CD8-positive, alpha-beta memory T cell (primary cell): ENCODE measurements around the gene ZWILCH. TPM values are rescaled to one million over a fixed set of nuclear protein-coding genes. Genes with fewer than 3 reads are reported as not detected.
"Not testable (repeated sequence)": the region's sequence is repeated elsewhere in the genome, so short reads cannot be mapped to it uniquely, and the experiment has no call there.

Experiments used
- CTCF ChIA-PET: fragments of 350-600 bp; sonication (Branson Sonifier 250); formaldehyde crosslinking; loops from one replicate; lab custom pipeline; 2021; ENCODE audit warnings: antibody characterized with exemption; lab: Charles Lee
- POLR2A ChIA-PET: fragments of 350-600 bp; sonication (Branson Sonifier 250); formaldehyde crosslinking; loops from one replicate; lab custom pipeline; 2021; ENCODE audit warnings: antibody characterized with exemption; lab: Charles Lee
- DNase-seq, 5 donors: peaks; one replicate each; pipeline versions ENCODE4 v3.0.0 to v3.0.0-alpha.2; 2020 to 2022; ENCODE audit warnings: mixed read lengths in 1 of 5
- H3K27ac ChIP-seq: one replicate; pipeline ENCODE4 v1.7.0; 2013; ENCODE audit warnings: low read depth, mild to moderate bottlenecking, low read length, moderate library complexity
- H3K27me3 ChIP-seq: 2 replicates; pipeline ENCODE4 v1.7.0; 2013; ENCODE audit warnings: low read length, mild to moderate bottlenecking; ENCODE audit not compliant: insufficient read depth, poor library complexity, severe bottlenecking
- H3K36me3 ChIP-seq: 2 replicates; pipeline ENCODE4 v1.7.0; 2013; ENCODE audit warnings: mild to moderate bottlenecking, low read length, moderate library complexity; ENCODE audit not compliant: insufficient read depth
- H3K4me1 ChIP-seq: 2 replicates; pipeline ENCODE4 v1.7.0; 2013; ENCODE audit warnings: mild to moderate bottlenecking, low read length, moderate library complexity; ENCODE audit not compliant: insufficient read depth
- H3K4me3 ChIP-seq: 2 replicates; pipeline ENCODE4 v1.7.0; 2013; ENCODE audit warnings: mild to moderate bottlenecking, low read length
- H3K9me3 ChIP-seq: 2 replicates; pipeline ENCODE4 v1.7.0; 2013; ENCODE audit warnings: mild to moderate bottlenecking, low read length
- H3K27ac Mint-ChIP-seq, 8 donors: one replicate each; pipeline ENCODE4 v1.8.0; 2020 to 2021; ENCODE audit warnings: mixed read lengths in 8 of 8, mild to moderate bottlenecking in 6 of 8, inconsistent platforms in 3 of 8, moderate library complexity in 3 of 8
- H3K27me3 Mint-ChIP-seq, 2 donors: one replicate each; pipeline ENCODE4 v1.8.0; 2020 to 2021; ENCODE audit warnings: mixed read lengths in 2 of 2, mild to moderate bottlenecking in 1 of 2, moderate library complexity in 1 of 2
- H3K36me3 Mint-ChIP-seq, 3 donors: one replicate each; pipeline ENCODE4 v1.8.0; 2020 to 2021; ENCODE audit warnings: mixed read lengths in 3 of 3, inconsistent platforms in 1 of 3, mild to moderate bottlenecking in 1 of 3
- H3K4me1 Mint-ChIP-seq, 3 donors: one replicate each; pipeline ENCODE4 v1.8.0; 2020 to 2021; ENCODE audit warnings: mixed read lengths in 3 of 3, inconsistent platforms in 1 of 3, mild to moderate bottlenecking in 1 of 3
- H3K4me3 Mint-ChIP-seq, 7 donors: one replicate each; pipeline ENCODE4 v1.8.0; 2020 to 2021; ENCODE audit warnings: mixed read lengths in 7 of 7, mild to moderate bottlenecking in 6 of 7, moderate library complexity in 4 of 7, inconsistent platforms in 2 of 7
- H3K9me3 Mint-ChIP-seq, 5 donors: one replicate each; pipeline ENCODE4 v1.8.0; 2020 to 2022; ENCODE audit warnings: mixed read lengths in 5 of 5, mild to moderate bottlenecking in 3 of 5, moderate library complexity in 2 of 5, inconsistent platforms in 1 of 5
- polyA plus RNA-seq: library from polyadenylated mRNA; unstranded; fragments of 300-500 nt; fragmentation: Illumina TruSeq; gene quantifications from one replicate; pipeline ENCODE4 v1.2.3, GENCODE V29; 2021
- total RNA-seq, 2 experiments: library from RNA; stranded (reverse); gene quantifications; one replicate each; pipeline ENCODE4 v1.2.3, GENCODE V29; 2021

Gene ZWILCH
- total and polyA plus RNA-seq, 3 experiments from 2014 or later: 10.8 to 43.8 (median 35.8) TPM

DNA sequence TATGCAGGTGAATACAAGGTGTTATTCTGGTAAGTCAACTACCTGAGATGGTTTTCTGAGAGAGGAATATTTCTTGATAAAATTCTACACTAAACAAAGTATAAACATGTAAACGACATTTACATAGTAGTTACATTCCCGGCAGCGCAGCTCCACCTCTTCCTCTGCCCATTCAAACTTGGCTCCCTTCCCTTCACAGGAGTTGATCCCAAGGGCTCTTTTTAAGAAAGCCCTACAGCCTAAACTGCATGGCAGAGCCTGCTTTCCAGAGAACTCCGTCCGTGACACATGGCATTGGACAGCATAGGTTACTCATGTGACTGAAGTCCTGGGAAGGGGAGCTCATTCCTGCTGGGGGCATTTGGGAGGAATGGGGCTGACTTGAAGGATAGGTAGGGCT lies 82.6 kb downstream of the ZWILCH start:
- ChIA-PET CTCF (no interaction called here), POLR2A (no interaction called here)
- H3K4me1 ChIP-seq: no peaks in the 10 kb centered on the region
- no peaks in the 10 kb centered on the region for H3K27me3 ChIP-seq
- no peaks in the 10 kb centered on the region for H3K9me3 ChIP-seq
- no peak overlapping the region for H3K4me3 ChIP-seq
- H3K4me1 Mint-ChIP-seq: no peaks in the 10 kb centered on the region
- H3K4me3 Mint-ChIP-seq: no peak overlapping the region
- DNase-seq: no peak
- peaks cover 9 to 33% of the 10 kb centered on the region in 2 donors for H3K27me3 Mint-ChIP-seq
- no peaks in the 10 kb centered on the region for H3K36me3 ChIP-seq
- H3K9me3 Mint-ChIP-seq: no peaks in the 10 kb centered on the region
- no peak overlapping the region for H3K27ac ChIP-seq
- no peak overlapping the region for H3K27ac Mint-ChIP-seq
- H3K36me3 Mint-ChIP-seq: no peaks in the 10 kb centered on the region

DNA sequence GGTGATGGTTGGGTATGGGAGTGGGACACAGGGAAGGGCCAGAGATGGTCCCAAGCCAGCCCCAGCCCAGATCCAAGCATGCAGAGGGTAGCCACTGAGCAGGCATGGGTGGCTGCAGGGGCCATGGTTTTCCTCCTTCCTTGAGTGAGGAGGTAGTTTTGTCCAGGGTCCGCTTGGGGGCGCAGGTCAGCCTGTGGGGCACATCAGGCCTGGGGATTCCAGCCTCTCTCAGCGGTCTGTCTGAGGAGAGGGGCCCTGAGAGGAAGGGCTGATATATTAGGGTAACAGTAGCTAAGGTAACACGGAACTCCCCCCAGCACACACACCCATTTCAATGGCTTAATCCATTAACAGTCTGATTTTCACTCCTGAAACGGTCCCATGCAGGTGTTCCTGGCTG lies 83.4 kb downstream of the ZWILCH start:
- POLR2A ChIA-PET: no interaction called here
- H3K9me3 ChIP-seq: no peaks in the 10 kb centered on the region
- H3K4me1 Mint-ChIP-seq: no peaks in the 10 kb centered on the region
- CTCF ChIA-PET: no interaction called here
- H3K27ac ChIP-seq: no peak overlapping the region
- peaks cover 11 to 33% of the 10 kb centered on the region in 2 donors for H3K27me3 Mint-ChIP-seq
- H3K27ac Mint-ChIP-seq: no peak overlapping the region
- H3K36me3 ChIP-seq: no peaks in the 10 kb centered on the region
- no peaks in the 10 kb centered on the region for H3K4me1 ChIP-seq
- H3K4me3 Mint-ChIP-seq: no peak overlapping the region
- DNase-seq: no peak
- no peaks in the 10 kb centered on the region for H3K27me3 ChIP-seq
- no peaks in the 10 kb centered on the region for H3K36me3 Mint-ChIP-seq
- no peaks in the 10 kb centered on the region for H3K9me3 Mint-ChIP-seq
- H3K4me3 ChIP-seq: no peak overlapping the region

DNA sequence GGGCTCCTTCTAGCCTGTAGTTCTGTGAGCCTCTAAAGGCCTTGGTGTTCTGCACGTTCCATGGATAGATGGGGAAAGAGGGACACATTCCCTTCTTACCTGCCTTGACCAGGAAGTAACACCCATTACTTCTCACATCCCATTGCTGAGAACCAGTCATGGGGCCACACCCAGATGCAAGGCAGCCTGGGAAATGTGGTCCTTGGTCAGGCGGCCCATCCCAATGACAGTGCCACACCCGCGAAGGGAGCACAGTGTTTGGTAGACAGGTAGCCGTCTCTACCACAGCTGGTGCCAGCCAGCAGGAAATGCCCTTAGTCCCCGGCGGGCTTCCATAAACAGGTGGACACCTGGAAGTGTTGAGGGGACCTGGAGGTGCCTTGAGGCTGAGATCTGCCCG lies 83.8 kb downstream of the ZWILCH start:
- Histone ChIP-seq H3K4me3 (no peak overlapping the region), H3K36me3 (no peaks in the 10 kb centered on the region), H3K27ac (no peak overlapping the region), H3K4me1 (no peaks in the 10 kb centered on the region), H3K27me3 (no peaks in the 10 kb centered on the region), H3K9me3 (no peaks in the 10 kb centered on the region)
- Mint-ChIP-seq H3K4me3 (no peak overlapping the region), H3K27ac (no peak overlapping the region), H3K27me3 (peaks cover 11 to 33% of the 10 kb centered on the region in 2 donors), H3K9me3 (no peaks in the 10 kb centered on the region), H3K36me3 (no peaks in the 10 kb centered on the region), H3K4me1 (no peaks in the 10 kb centered on the region)
- no peak for DNase-seq
- POLR2A ChIA-PET: no interaction called here
- CTCF ChIA-PET: no interaction called here

DNA sequence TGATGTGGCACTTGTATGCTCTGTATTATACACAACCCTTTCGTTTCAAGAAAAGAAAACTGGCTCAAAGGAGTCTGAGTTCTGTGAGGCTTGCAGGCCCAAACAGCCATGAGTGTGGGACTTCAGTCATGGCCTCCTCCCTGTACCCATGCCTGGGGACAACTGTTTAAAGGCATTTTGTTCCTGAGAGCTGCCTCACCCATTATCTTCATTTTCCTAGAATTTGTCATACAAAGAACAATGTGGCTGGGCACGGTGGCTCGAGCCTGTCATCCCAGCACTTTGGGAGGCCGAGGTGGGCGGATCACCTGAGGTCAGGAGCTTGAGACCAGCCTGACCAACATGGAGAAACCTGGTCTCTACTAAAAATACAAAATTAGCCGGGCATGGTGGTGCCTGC lies 84.3 kb downstream of the ZWILCH start:
- H3K9me3 ChIP-seq, H3K4me1 Mint-ChIP-seq, H3K4me1 ChIP-seq, H3K27ac ChIP-seq, DNase-seq, H3K9me3 Mint-ChIP-seq, H3K4me3 ChIP-seq, H3K36me3 ChIP-seq, H3K27me3 ChIP-seq, CTCF ChIA-PET, H3K36me3 Mint-ChIP-seq, H3K4me3 Mint-ChIP-seq, POLR2A ChIA-PET, H3K27ac Mint-ChIP-seq: not testable (repeated sequence)
- peaks cover 11 to 31% of the 10 kb centered on the region in 2 donors for H3K27me3 Mint-ChIP-seq

DNA sequence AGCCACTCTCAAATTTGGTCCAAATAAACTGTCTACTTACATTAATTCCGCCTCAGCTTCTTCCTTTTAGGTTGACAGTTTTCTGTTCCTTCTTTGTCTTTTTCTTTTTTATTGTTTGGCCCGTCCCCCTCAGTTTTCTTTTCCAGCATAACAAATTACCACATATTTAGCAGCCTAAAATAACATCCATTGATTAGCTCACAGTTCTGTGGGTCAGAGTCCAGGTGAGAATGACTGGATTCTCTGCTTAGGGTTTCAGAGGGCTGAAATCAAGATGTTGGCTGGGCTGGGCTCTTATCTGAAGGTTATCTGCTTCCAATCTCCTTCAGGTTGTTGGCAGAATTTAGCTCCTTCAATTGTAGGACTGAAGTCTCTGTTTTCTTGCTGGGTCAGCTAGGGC lies 85.3 kb downstream of the ZWILCH start:
- H3K36me3 ChIP-seq: no peaks in the 10 kb centered on the region
- H3K36me3 Mint-ChIP-seq: no peaks in the 10 kb centered on the region
- H3K4me1 Mint-ChIP-seq: no peaks in the 10 kb centered on the region
- ChIA-PET POLR2A (no interaction called here), CTCF (no interaction called here)
- no peak for DNase-seq
- H3K27me3 Mint-ChIP-seq: peaks cover 11 to 30% of the 10 kb centered on the region in 2 donors
- no peak overlapping the region for H3K4me3 Mint-ChIP-seq
- H3K4me1 ChIP-seq: no peaks in the 10 kb centered on the region
- H3K9me3 ChIP-seq: no peaks in the 10 kb centered on the region
- H3K27ac Mint-ChIP-seq: no peak overlapping the region
- H3K4me3 ChIP-seq: no peak overlapping the region
- H3K27ac ChIP-seq: no peak overlapping the region
- no peaks in the 10 kb centered on the region for H3K27me3 ChIP-seq
- no peaks in the 10 kb centered on the region for H3K9me3 Mint-ChIP-seq

DNA sequence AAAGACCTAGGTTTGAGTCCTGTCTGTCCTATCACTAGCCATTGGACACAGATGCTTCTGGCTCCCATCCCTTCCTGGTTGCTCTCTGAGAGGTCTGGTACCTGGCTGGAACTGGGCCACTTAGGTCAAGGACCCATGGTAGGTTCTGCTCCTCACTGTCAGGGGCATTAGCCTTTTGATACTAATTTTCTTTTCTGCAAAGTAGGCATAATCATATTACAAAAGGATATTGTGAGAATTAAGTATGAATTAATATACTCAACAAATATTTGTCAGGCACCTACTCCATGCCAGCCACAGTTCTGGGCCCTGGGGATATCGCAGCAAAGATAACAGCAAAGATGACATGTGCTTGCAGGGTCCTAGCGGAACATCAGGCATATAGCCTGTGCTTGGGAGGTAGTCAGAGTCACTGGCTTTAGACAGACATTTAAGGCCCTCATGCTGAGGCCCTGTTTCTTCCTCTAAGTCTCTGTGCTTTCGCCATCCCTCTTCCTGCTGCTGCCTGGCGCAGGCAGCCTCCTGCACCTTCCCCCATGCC lies 86.3 kb downstream of the ZWILCH start:
- H3K9me3 Mint-ChIP-seq: no peaks in the 10 kb centered on the region
- CTCF ChIA-PET: no interaction called here

DNA sequence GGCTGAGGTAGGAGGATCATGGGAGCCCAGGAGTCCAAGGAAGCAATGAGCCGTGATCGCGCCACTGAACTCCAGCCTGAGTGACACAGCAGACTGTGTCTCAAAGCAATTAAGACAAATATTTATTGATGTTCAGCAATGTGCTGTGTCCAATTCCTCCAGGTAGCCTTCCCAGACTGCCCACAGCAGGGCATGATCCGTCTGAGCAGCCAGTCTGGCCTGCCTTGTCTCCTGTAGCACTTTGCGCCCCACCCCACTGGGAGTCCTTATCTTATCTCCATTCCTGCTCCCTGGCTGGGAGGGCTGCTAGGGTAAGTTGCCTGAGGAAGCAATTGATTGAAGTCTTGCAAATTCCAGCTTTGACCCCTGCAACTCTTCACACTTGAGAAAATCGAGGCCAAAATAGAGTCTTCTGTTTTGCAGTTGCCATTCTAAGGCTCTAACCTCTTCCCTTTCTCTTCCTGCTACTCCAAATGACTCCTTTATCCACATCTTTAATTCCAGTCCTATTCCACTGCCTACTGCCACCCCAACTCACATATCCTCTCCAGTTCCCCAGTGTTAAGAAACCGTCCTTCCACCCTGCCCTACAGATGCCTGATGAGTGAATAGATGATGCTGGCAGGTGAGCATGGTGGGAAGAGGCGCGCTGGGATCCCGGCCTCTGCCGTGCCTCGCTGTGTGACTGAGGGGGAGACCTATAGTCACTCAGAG lies 87.5 kb downstream of the ZWILCH start:
- no peaks in the 10 kb centered on the region for H3K36me3 ChIP-seq
- ChIA-PET POLR2A (no interaction called here), CTCF (no interaction called here)
- no peaks in the 10 kb centered on the region for H3K4me1 Mint-ChIP-seq
- H3K27ac Mint-ChIP-seq: no peak overlapping the region
- H3K9me3 ChIP-seq: no peaks in the 10 kb centered on the region
- no peak overlapping the region for H3K4me3 ChIP-seq
- H3K4me3 Mint-ChIP-seq: no peak overlapping the region
- no peaks in the 10 kb centered on the region for H3K27me3 ChIP-seq
- H3K36me3 Mint-ChIP-seq: no peaks in the 10 kb centered on the region
- no peaks in the 10 kb centered on the region for H3K4me1 ChIP-seq
- no peaks in the 10 kb centered on the region for H3K9me3 Mint-ChIP-seq
- peaks cover 11 to 22% of the 10 kb centered on the region in 2 donors for H3K27me3 Mint-ChIP-seq
- no peak overlapping the region for H3K27ac ChIP-seq
- DNase-seq: no peak

More for the DNA sequence above, 86.3 kb downstream of the ZWILCH start:
- Histone ChIP-seq H3K4me1 (no peaks in the 10 kb centered on the region), H3K4me3 (no peak overlapping the region), H3K9me3 (no peaks in the 10 kb centered on the region), H3K27ac (no peak overlapping the region), H3K36me3 (no peaks in the 10 kb centered on the region), H3K27me3 (no peaks in the 10 kb centered on the region)
- Mint-ChIP-seq H3K4me1 (no peaks in the 10 kb centered on the region), H3K27ac (peak overlapping the region in 1 of 8 donors; percentile 16), H3K27me3 (peaks cover 11 to 27% of the 10 kb centered on the region in 2 donors), H3K4me3 (no peak overlapping the region), H3K36me3 (no peaks in the 10 kb centered on the region)
- POLR2A ChIA-PET: no interaction called here
- no peak for DNase-seq

DNA sequence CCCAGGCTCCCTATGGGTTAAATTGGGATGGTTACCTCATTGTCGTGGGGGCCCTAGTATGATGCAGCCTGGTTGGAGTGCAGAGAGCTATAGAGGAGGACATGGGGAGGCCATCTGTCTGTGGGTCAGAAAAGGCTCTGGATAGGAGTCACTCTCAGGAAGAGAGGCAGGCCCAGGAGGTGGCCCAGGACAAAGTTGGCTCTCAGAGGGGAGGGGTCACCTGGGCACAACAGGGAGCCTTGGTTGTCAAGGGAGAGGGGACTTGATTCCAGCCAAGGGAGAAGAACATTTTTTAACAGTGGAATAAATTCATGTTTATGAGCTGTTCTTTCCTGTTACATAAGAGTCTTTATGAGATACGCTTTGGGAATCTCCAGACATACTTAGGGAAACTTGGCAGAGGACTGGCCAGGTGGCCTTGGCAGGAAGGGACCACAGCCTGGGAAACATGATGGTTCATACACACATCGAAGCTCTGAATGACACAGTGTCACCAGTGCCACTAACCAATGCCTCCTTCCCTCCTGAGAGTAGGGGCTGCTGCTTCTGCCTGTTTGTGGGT lies 88.2 kb downstream of the ZWILCH start:
- Mint-ChIP-seq H3K36me3 (no peaks in the 10 kb centered on the region), H3K4me3 (no peak overlapping the region), H3K27me3 (peaks cover 10 to 16% of the 10 kb centered on the region in 2 donors), H3K4me1 (peaks cover 0 to 4% (median 0%) of the 10 kb centered on the region in 3 donors), H3K27ac (no peak overlapping the region), H3K9me3 (no peaks in the 10 kb centered on the region)
- CTCF ChIA-PET: no interaction called here
- no peak overlapping the region for H3K27ac ChIP-seq
- POLR2A ChIA-PET: no interaction called here
- no peaks in the 10 kb centered on the region for H3K9me3 ChIP-seq
- no peaks in the 10 kb centered on the region for H3K36me3 ChIP-seq
- no peaks in the 10 kb centered on the region for H3K27me3 ChIP-seq
- no peak for DNase-seq
- no peak overlapping the region for H3K4me3 ChIP-seq
- no peaks in the 10 kb centered on the region for H3K4me1 ChIP-seq
